ENCODE data around the gene ZNF682. TPM values are rescaled to one million over a fixed set of nuclear protein-coding genes. Genes with fewer than 3 reads are reported as not detected.
"Not testable (repeated sequence)": the region's sequence is repeated elsewhere in the genome, so short reads cannot be mapped to it uniquely, and the experiment has no call there.

The ZNF682 gene
- total and polyA plus RNA-seq, 9 of the 15 experiments (the other 6 are each of a cell fraction or from before 2014, with no cell fraction given), result 0.06 to 0.43 (median 0.25) TPM; not detected in 3

DNA sequence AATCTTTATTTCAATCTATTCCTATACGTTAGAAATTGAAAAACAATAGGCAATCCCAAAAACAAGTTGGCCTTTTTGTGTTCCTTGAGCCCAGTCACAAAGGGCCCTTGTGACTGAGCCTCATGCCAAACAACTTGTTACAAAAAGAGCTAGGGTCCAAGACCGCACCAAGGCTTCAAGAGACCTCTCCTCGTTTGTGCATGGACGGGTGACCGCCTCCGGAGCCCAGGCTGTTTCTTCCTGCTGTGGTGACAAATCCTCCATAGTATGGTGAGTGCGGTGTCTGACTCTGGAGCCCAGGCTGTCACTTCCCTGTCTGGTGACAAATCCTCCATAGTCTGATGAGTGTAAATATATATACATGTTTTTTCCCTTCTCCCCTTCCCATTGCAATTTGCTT, 74.9 kb downstream of the ZNF682 start:
- no peak overlapping the region for H3K4me3 ChIP-seq
- WGBS (ENCODE audit: insufficient coverage, low coverage, missing lambda C conversion rate), result 2% methylated on average over 7 of the region's 7 CpGs
- TF ChIP-seq HDAC2 (IDR thresholded peaks at IDR 0.05) (no peak), DMBX1 (CRISPR knock-in tag; IDR thresholded peaks at IDR 0.05; ENCODE audit: borderline replicate concordance) (no peak)
- no peak overlapping the region for H2AFZ ChIP-seq (ENCODE audit: low read depth, low read length)
- H3K79me2 ChIP-seq (ENCODE audit: control insufficient read depth, insufficient read depth, low read length), result no peaks in the 10 kb centered on the region
- H3K36me3 ChIP-seq (ENCODE audit: control insufficient read depth, insufficient read depth, low read length), result no peaks in the 10 kb centered on the region
- peaks cover 2% of the 10 kb centered on the region; the same call in 1 of the 2 replicates for H3K9me3 ChIP-seq (replicated peaks; ENCODE audit: control insufficient read depth, insufficient read depth, low read depth, low read length)
- no peak overlapping the region for H3K9ac ChIP-seq (ENCODE audit: insufficient read depth in 1 of 2, low read depth in 2 of 2, low read length in 2 of 2)
- H4K20me1 ChIP-seq (replicated peaks; ENCODE audit: control insufficient read depth, insufficient read depth, low read length), result no peaks in the 10 kb centered on the region
- DNase-seq (ENCODE audit: extremely low read depth in 1 of 4, low spot score in 3 of 4) (no peak), FAIRE-seq (no peak), ATAC-seq (no peak)
- intact Hi-C loops (cut with micrococcal nuclease), result no loop called here
- H3K27me3 ChIP-seq (ENCODE audit: control insufficient read depth in 2 of 2, insufficient read depth in 2 of 2, low read length in 2 of 2), result no peaks in the 10 kb centered on the region
- no peak overlapping the region for H3K4me2 ChIP-seq (ENCODE audit: insufficient read depth, low read length)
- in situ Hi-C loops (cut with MboI), result no loop called here
- H3K9me1 ChIP-seq (ENCODE audit: control insufficient read depth, insufficient read depth, low read length), result no peaks in the 10 kb centered on the region
- CTCF ChIA-PET (ENCODE audit: low intra/inter-chr PET ratio), result no interaction called here
- BruUV-seq (replicated peaks), result no TSS peak
- POLR2A ChIA-PET, result no interaction called here
- no peak overlapping the region for H3K27ac ChIP-seq (ENCODE audit: extremely low read depth, low read depth, low read length)
- H3K4me1 ChIP-seq (replicated peaks in 1 of 2; ENCODE audit: control insufficient read depth in 2 of 2, insufficient read depth in 2 of 2, low read length in 2 of 2), result no peaks in the 10 kb centered on the region

DNA sequence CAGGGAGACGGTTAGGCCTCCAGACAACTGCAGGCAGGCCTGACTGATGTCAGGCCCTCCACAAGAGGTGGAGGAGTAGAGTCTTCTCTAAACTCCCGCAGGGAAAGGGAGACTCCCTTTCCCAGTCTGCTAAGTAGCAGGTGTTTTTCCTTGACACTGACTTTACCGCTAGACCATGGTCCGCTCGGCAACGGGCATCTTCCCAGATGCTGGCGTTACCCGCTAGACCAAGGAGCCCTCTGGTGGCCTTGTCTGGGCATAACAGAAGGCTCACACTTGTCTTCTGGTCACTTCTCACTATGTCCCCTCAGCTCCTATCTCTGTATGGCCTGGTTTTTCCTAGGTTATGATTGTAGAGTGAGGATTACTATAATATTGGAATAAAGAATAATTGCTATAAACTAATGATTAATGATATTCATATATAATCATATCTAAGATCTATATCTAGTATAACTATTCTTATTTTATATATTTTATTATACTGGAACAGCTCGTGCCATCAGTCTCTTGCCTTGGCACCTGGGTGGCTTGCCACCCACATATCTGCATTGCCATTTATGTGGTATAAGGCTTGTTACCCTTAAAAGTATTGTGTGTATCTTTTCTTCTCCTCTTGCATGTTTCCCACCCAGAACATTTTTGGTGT, 80.0 kb downstream of the ZNF682 start:
- FAIRE-seq (peak; percentile 69), DNase-seq (ENCODE audit: extremely low read depth in 1 of 4, low spot score in 3 of 4) (peak in 1 of 4 experiments; percentile 64)
- ATAC-seq; H4K20me1 ChIP-seq (replicated peaks; ENCODE audit: control insufficient read depth, insufficient read depth, low read length); H3K36me3 ChIP-seq (ENCODE audit: control insufficient read depth, insufficient read depth, low read length); H2AFZ ChIP-seq (ENCODE audit: low read depth, low read length); H3K9me3 ChIP-seq (replicated peaks; ENCODE audit: control insufficient read depth, insufficient read depth, low read depth, low read length); H3K9me1 ChIP-seq (ENCODE audit: control insufficient read depth, insufficient read depth, low read length); POLR2A ChIA-PET; H3K27ac ChIP-seq (ENCODE audit: extremely low read depth, low read depth, low read length); H3K4me3 ChIP-seq; H3K9ac ChIP-seq (ENCODE audit: insufficient read depth in 1 of 2, low read depth in 2 of 2, low read length in 2 of 2); CTCF ChIA-PET (ENCODE audit: low intra/inter-chr PET ratio); H3K79me2 ChIP-seq (ENCODE audit: control insufficient read depth, insufficient read depth, low read length); H3K4me2 ChIP-seq (ENCODE audit: insufficient read depth, low read length); H3K27me3 ChIP-seq (ENCODE audit: control insufficient read depth in 2 of 2, insufficient read depth in 2 of 2, low read length in 2 of 2); BruUV-seq (replicated peaks); H3K4me1 ChIP-seq (replicated peaks in 1 of 2; ENCODE audit: control insufficient read depth in 2 of 2, insufficient read depth in 2 of 2, low read length in 2 of 2): not testable (repeated sequence)
- WGBS (ENCODE audit: insufficient coverage, low coverage, missing lambda C conversion rate), result under 1% methylated on average over 8 of the region's 9 CpGs
- intact Hi-C loops (cut with micrococcal nuclease) (loop anchor here (2.0 kb wide), 1 partner anchor 426 kb away; no protein-coding TSS in a partner anchor), in situ Hi-C loops (cut with MboI) (loop anchor here (10.0 kb wide), 1 partner anchor 404 kb away; no protein-coding TSS in a partner anchor)
- TF ChIP-seq STAG1 (CRISPR knock-in tag; IDR thresholded peaks at IDR 0.05; ENCODE audit: borderline replicate concordance) (peak; percentile 49; the same call in 1 of the 2 replicates), RAD21 (CRISPR knock-in tag; conservative IDR thresholded peaks at IDR 0.05 in 1 of 2, IDR thresholded peaks at IDR 0.05 in 1 of 2) (peak; percentile 62 to 90)
- TF ChIP-seq, protein P1, sequence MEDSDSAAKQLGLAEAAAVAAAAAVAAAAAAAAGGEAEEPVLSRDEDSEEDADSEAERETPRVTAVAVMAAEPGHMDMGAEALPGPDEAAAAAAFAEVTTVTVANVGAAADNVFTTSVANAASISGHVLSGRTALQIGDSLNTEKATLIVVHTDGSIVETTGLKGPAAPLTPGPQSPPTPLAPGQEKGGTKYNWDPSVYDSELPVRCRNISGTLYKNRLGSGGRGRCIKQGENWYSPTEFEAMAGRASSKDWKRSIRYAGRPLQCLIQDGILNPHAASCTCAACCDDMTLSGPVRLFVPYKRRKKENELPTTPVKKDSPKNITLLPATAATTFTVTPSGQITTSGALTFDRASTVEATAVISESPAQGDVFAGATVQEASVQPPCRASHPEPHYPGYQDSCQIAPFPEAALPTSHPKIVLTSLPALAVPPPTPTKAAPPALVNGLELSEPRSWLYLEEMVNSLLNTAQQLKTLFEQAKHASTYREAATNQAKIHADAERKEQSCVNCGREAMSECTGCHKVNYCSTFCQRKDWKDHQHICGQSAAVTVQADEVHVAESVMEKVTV (CRISPR knock-in tag; IDR thresholded peaks at IDR 0.05), result 0 out of 2 replicates have a peak, but pooled peaks have one; percentile 21
- TF ChIP-seq, protein P2, sequence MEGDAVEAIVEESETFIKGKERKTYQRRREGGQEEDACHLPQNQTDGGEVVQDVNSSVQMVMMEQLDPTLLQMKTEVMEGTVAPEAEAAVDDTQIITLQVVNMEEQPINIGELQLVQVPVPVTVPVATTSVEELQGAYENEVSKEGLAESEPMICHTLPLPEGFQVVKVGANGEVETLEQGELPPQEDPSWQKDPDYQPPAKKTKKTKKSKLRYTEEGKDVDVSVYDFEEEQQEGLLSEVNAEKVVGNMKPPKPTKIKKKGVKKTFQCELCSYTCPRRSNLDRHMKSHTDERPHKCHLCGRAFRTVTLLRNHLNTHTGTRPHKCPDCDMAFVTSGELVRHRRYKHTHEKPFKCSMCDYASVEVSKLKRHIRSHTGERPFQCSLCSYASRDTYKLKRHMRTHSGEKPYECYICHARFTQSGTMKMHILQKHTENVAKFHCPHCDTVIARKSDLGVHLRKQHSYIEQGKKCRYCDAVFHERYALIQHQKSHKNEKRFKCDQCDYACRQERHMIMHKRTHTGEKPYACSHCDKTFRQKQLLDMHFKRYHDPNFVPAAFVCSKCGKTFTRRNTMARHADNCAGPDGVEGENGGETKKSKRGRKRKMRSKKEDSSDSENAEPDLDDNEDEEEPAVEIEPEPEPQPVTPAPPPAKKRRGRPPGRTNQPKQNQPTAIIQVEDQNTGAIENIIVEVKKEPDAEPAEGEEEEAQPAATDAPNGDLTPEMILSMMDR (IDR thresholded peaks at IDR 0.05 in 2 of 3, conservative IDR thresholded peaks at IDR 0.05 in 1 of 3; ENCODE audit: insufficient read depth in 2 of 3, low read depth in 1 of 3, low read length in 3 of 3), result peak; percentile 43 to 56 (median 52)

All from K562 (cell line).